HepG2 (cell line): ENCODE measurements around the gene C1RL. TPM values are rescaled to one million over a fixed set of nuclear protein-coding genes. Genes with fewer than 3 reads are reported as not detected.

Experiments used
- AKAP8 ChIP-seq: sonication (generic); formaldehyde crosslinking; IDR thresholded peaks from 2 replicates; pipeline ENCODE4 v1.5.1; 2020; ENCODE audit warnings: mild to moderate bottlenecking, missing genetic modification reagents
- KMT2A ChIP-seq: sonication (generic); formaldehyde crosslinking; IDR thresholded peaks from 2 replicates; pipeline ENCODE4 v1.4.0; 2020; ENCODE audit warnings: missing genetic modification reagents
- NCOA2 ChIP-seq: sonication (generic); formaldehyde crosslinking; IDR thresholded peaks from 2 replicates; pipeline ENCODE4 v1.8.0; 2022; ENCODE audit warnings: inconsistent platforms
- RCOR2 ChIP-seq: IDR thresholded peaks from 2 replicates; pipeline ENCODE4 v1.6.1; 2016; ENCODE audit warnings: missing biosample characterization, missing genetic modification reagents
- TRAFD1 ChIP-seq: sonication (generic); formaldehyde crosslinking; IDR thresholded peaks from 2 replicates; pipeline ENCODE4 v1.5.1; 2020; ENCODE audit warnings: missing genetic modification reagents, mild to moderate bottlenecking, borderline replicate concordance
- ZNF460 ChIP-seq: sonication (generic); formaldehyde crosslinking; IDR thresholded peaks from 2 replicates; pipeline ENCODE4 v1.5.1; 2020; ENCODE audit warnings: missing genetic modification reagents, mild to moderate bottlenecking, borderline replicate concordance
- ZNF616 ChIP-seq: sonication (generic); formaldehyde crosslinking; IDR thresholded peaks from 2 replicates; pipeline ENCODE4 v1.5.0; 2020; ENCODE audit warnings: low read depth, mild to moderate bottlenecking, missing genetic modification reagents
- polyA plus RNA-seq, 8 experiments: library from polyadenylated mRNA; depleted of rRNA in 3 of 8; stranded (reverse) in 7 of 8; unstranded in 1 of 8; fragments of >200 nt; fragmentation: Illumina TruSeq in 4 of 8; extraction: Trizol in 4 of 8; gene quantifications; 2 replicates each; pipeline versions ENCODE4 v1.2.1 to v1.2.3, GENCODE V29; 2011 to 2016; ENCODE audit warnings: low read depth in 4 of 8, missing spikeins in 1 of 8, mixed read lengths in 1 of 8; ENCODE audit not compliant: insufficient read depth in 1 of 8
- total RNA-seq, 5 experiments: library from RNA; depleted of rRNA; stranded (reverse); fragments of >200 nt; fragmentation: Illumina TruSeq; extraction: Trizol; gene quantifications; 2 replicates each; pipeline ENCODE4 v1.2.3, GENCODE V29; 2016; ENCODE audit warnings: low read depth in 1 of 5
- TF ChIP-seq, protein P1 (sequence below): sonication (generic); formaldehyde crosslinking; IDR thresholded peaks from 2 replicates; pipeline ENCODE4 v1.4.0; 2020; ENCODE audit warnings: mild to moderate bottlenecking, missing genetic modification reagents, borderline replicate concordance
- TF ChIP-seq, protein P2 (sequence below): sonication (generic); formaldehyde crosslinking; IDR thresholded peaks from 2 replicates; pipeline ENCODE4 v1.5.1; 2020; ENCODE audit warnings: missing genetic modification reagents, mild to moderate bottlenecking, borderline replicate concordance

C1RL gene
- total and polyA plus RNA-seq, 2 of the 13 experiments (the other 11 are each of a cell fraction or from before 2014, with no cell fraction given): 28.9 to 53.1 TPM

GRCh38 chr12:7081037-7081436, 28.0 kb downstream of the C1RL start (continued):
- TF ChIP-seq, protein P1, sequence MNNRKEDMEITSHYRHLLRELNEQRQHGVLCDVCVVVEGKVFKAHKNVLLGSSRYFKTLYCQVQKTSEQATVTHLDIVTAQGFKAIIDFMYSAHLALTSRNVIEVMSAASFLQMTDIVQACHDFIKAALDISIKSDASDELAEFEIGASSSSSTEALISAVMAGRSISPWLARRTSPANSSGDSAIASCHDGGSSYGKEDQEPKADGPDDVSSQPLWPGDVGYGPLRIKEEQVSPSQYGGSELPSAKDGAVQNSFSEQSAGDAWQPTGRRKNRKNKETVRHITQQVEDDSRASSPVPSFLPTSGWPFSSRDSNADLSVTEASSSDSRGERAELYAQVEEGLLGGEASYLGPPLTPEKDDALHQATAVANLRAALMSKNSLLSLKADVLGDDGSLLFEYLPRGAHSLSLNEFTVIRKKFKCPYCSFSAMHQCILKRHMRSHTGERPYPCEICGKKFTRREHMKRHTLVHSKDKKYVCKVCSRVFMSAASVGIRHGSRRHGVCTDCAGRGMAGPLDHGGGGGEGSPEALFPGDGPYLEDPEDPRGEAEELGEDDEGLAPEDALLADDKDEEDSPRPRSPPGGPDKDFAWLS: no peak
- TF ChIP-seq KMT2A (CRISPR knock-in tag) (no peak), AKAP8 (CRISPR knock-in tag) (no peak), TRAFD1 (CRISPR knock-in tag) (no peak), RCOR2 (CRISPR knock-in tag) (no peak), ZNF460 (CRISPR knock-in tag) (no peak), NCOA2 (CRISPR knock-in tag) (no peak), ZNF616 (CRISPR knock-in tag) (no peak)
- TF ChIP-seq, protein P2, sequence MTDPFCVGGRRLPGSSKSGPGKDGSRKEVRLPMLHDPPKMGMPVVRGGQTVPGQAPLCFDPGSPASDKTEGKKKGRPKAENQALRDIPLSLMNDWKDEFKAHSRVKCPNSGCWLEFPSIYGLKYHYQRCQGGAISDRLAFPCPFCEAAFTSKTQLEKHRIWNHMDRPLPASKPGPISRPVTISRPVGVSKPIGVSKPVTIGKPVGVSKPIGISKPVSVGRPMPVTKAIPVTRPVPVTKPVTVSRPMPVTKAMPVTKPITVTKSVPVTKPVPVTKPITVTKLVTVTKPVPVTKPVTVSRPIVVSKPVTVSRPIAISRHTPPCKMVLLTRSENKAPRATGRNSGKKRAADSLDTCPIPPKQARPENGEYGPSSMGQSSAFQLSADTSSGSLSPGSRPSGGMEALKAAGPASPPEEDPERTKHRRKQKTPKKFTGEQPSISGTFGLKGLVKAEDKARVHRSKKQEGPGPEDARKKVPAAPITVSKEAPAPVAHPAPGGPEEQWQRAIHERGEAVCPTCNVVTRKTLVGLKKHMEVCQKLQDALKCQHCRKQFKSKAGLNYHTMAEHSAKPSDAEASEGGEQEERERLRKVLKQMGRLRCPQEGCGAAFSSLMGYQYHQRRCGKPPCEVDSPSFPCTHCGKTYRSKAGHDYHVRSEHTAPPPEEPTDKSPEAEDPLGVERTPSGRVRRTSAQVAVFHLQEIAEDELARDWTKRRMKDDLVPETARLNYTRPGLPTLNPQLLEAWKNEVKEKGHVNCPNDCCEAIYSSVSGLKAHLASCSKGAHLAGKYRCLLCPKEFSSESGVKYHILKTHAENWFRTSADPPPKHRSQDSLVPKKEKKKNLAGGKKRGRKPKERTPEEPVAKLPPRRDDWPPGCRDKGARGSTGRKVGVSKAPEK: no peak
- TF ChIP-seq, all 625 proteins: peak for 0
